GM19023 (cell line): ENCODE results near the gene SCGB1C2.

ENCODE experiments used
- ATAC-seq: cut with Tn5 transposase; IDR thresholded peaks from one replicate; pipeline ENCODE4 v1.9.1; 2021; ENCODE audit warnings: mild to moderate bottlenecking, moderate library complexity; ENCODE audit not compliant: unreplicated experiment

The SCGB1C2 gene

DNA sequence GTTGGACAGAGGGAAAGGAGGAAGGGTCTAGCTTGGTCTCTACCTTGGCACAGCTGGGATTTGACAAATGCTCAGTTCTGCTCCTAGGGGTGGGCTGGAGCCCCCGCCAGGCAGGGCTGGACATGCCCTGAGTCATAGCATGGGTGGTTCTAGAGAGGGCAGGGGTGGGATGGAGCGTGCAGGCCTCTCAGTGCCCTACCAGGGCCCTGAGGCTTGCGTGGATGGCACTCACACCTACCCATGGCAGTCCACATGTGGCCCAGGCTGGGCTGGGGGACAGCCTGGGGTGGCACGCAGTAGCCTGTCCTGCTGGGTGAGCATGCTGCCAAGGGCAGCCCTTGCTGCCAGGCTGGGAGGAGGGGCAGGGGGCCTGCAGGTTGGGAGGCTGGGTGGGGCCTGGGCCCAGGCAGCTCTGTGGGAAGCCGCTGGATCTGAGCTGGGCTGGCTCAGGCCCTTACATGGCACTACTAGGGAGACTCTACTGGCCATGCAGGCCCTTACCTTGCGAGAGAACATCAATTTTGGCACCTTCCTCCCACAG lies 32.8 kb downstream of the SCGB1C2 start:
- ATAC-seq, result no peak

DNA sequence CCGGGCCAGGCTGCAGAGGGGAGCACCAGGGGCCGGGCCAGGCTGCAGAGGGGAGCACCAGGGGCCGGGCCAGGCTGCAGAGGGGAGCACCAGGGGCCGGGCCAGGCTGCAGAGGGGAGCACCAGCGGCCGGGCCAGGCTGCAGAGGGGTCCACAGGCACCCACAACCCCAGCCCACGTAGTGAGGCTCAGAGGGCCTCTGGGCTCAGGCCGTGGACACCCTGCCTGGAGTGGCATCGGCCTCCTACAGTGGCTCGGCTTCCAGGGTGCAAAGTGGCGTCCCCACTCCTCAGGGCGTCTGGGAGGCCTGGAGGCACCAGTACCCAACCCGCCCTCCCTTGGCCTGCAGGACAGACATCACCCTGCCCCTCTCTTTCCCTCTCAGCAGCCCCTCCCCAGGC lies 34.5 kb downstream of the SCGB1C2 start:
- ATAC-seq, result no peak

DNA sequence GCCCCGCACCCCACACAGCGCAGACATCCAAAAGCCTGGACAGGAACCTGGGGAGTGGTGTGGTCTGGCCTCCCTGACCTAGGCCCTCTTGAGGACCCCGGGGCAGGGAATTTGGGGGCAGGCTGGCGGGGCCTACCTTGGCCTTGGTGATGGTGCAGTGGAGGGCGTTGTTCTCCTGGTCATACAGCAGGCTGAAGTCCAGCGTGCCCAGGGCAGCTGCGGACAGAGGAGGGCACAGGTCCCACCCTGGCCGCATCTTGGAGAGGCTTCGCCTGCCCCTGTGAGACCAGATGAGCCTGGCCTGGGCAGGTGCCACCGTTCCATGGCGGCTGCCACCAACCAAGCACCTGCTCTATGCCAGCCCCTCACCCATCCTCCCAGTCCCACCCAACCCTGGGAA lies 35.0 kb downstream of the SCGB1C2 start:
- no peak for ATAC-seq

- ATAC-seq, result no peak
Measured at GRCh38 chr17:173166-173911, 36.0 kb downstream of the SCGB1C2 start.

DNA sequence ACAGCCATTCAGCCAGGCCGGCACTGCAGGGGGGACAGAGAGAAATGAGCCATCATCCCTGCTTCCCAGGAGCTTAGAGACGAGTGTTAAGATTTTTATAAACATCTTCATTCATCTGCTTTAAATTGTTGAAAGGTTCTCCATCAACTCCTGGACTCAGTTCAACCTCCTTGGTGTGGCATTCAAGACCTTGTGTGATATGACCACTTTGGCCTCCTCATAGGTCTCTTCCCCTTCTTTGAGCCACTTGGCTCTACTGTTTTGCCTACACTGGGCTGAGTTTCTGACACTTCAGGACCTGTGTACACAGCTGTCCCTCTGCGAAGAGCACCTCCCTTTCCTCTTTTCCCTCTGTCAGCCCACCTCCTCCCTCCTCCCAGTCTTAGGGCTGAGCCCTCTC lies 39.8 kb downstream of the SCGB1C2 start:
- no peak for ATAC-seq

DNA sequence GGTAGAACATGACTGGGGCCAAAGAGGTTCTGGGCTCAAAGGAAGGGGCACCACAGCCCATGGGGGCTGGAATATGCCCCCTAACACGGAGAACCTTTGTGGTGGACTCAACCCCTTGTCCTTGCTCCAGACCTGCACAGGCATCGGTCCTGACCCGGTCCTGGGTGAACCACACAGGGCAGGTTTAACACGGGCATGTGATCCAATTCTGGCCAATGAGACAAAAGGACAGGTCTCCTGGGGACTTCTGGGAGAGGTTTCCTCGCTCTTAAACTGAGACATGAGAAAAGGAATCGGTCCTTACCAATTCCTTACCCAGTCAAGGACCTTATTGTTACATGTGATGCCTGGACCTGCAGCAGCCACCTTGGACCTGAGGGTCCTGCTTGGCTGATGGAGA lies 40.4 kb downstream of the SCGB1C2 start:
- no peak for ATAC-seq

DNA sequence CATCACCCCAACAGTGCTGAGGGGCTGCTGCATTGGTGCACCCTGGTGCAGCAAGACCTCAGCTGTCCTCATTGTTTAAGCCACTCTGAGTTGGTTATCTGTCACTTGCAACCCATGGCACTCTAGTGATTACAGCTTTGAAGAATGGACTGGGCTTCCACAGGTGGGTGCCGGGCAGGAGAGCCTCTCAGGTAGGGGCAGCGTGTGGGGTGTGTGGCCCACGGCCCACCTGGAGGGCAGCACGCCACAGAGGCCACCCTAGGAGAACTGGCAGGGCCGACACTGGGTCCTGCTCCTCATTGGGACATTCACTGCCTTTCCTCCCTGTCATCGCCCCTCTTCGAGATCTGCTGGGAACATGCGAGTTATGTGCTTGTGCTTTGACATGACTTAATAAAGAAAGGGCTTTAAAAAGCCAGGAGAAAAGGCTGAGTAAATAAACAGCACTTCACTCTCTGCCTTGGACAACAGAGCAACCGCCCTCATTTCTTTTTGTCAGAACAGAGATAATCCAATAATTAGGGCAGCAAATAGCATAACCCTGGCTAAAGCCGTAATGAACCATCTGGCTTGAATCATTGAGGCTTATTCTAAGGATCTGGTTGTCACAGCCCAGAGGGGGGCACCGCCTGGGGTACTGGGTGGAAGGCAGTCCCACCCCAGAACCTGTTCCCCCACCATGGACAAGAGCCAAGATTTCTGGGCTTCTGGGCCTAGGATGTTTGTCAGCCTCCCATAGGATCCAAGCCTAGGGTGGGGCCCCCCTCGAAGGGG lies 41.1 kb downstream of the SCGB1C2 start:
- ATAC-seq, result no peak

GRCh38 chr17:179066-179432 lies 41.7 kb downstream of the SCGB1C2 start:
- no peak for ATAC-seq

- ATAC-seq, result no peak
Measured at GRCh38 chr17:179781-180380, 42.5 kb downstream of the SCGB1C2 start.

- no peak for ATAC-seq
Measured at GRCh38 chr17:180381-181244, 43.2 kb downstream of the SCGB1C2 start.

DNA sequence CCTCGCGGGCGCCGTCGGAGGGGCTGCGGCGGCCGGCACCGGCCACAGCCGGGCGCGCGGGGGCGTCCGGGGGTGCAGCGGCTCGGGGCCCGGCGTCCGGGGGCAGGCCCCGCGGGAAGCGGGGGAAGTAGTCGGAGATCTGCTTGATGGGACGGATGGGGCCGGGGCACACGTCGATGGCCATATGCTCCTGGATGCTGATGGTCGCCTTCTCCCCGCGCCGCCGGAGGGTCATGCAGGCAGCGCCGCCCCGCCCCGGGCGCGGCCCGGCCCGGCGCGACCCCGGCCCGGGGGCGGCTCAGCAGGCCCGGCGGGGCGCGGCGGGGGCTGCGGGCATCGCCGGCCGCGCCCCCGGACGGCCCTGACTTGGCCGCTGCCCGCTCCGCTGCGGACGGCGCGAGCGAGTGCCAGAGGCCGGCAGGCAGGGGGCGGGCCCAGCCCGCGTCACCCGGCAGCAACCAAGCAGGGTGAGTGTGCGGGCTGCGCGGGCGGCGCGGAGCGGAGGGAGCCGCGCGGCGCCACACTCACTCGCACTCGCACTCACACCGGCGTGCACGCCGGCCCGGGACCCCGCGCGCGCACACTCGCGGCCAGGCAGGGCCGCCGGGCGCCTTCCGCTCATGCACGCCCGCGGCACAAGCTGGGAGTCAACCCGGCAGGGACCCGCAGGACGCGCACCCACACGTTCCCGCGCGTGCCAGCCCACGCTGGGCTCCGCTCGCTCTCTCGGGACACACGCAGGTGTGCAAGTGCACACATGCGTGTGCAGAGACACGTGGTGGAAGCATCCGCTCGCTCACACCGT lies 44.1 kb downstream of the SCGB1C2 start, which contains the start of gene DOC2B:
Gene DOC2B (minus strand): TSS at position 406 of the 805 bp plus-strand sequence. CDS start 171 bp downstream, at position 235.
- ATAC-seq, result no peak

GRCh38 chr17:182050-182751 lies 44.8 kb downstream of the SCGB1C2 start:
- ATAC-seq, result no peak

DNA sequence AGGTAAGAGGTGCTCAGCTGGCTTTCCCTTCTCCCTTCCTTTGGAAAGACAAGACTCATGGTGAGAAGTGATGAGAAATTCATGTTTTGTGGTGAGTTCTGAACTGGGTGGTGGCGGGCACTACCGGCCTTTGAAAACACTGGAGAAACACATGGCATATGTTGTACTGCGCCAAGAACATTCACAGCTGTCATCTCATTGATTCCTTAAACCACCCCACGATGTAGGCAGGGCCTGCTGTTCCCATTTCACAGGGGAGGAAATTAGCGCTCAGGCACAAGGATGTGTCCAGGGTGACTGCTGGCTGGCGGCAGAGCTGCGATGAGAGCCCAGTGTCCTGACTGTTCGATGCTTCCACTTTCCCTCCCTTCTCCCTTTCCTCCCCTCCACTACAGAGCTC lies 45.7 kb downstream of the SCGB1C2 start:
- no peak for ATAC-seq

GRCh38 chr17:185445-186138 lies 48.2 kb downstream of the SCGB1C2 start:
- ATAC-seq, result no peak

- ATAC-seq, result no peak
Measured at GRCh38 chr17:187130-187529, 49.8 kb downstream of the SCGB1C2 start.
